HG03575 (cell line): Measurements from ENCODE around the gene CDKN2D.

Source experiments
- ATAC-seq: cut with Tn5 transposase; IDR thresholded peaks from one replicate; pipeline ENCODE4 v1.9.1; 2021; ENCODE audit not compliant: unreplicated experiment, insufficient number of reproducible peaks, low FRiP score; ENCODE audit errors: extremely low read depth

The CDKN2D gene

GRCh38 chr19:10568826-10569651 is at the start of gene CDKN2D:
TSS of gene CDKN2D (minus strand) at chr19:10568979. CDS start at chr19:10568653, 326 bp downstream.
- ATAC-seq, result peak; percentile 43

- no peak for ATAC-seq
Observed at GRCh38 chr19:10617409-10618121, 48.8 kb upstream of the CDKN2D start.

GRCh38 chr19:10615429-10616023 is 46.7 kb upstream of the CDKN2D start:
- no peak for ATAC-seq

GRCh38 chr19:10612499-10613119 is 43.8 kb upstream of the CDKN2D start:
- no peak for ATAC-seq

- no peak for ATAC-seq
Observed at GRCh38 chr19:10611907-10612306, 43.1 kb upstream of the CDKN2D start.

- ATAC-seq, result no peak
Observed at GRCh38 chr19:10604460-10604980, 35.7 kb upstream of the CDKN2D start.

- ATAC-seq, result no peak
Observed at GRCh38 chr19:10603873-10604459, 35.2 kb upstream of the CDKN2D start.

GRCh38 chr19:10603084-10603872 is 34.5 kb upstream of the CDKN2D start:
- ATAC-seq, result no peak

GRCh38 chr19:10602330-10603083 is 33.7 kb upstream of the CDKN2D start:
- no peak for ATAC-seq

- ATAC-seq, result no peak
Observed at GRCh38 chr19:10601999-10602329, 33.2 kb upstream of the CDKN2D start.

GRCh38 chr19:10600149-10600548 is 31.4 kb upstream of the CDKN2D start:
- ATAC-seq, result no peak

GRCh38 chr19:10593820-10594637 is 25.2 kb upstream of the CDKN2D start:
- ATAC-seq, result no peak

- ATAC-seq, result no peak
Observed at GRCh38 chr19:10593148-10593547, 24.4 kb upstream of the CDKN2D start.

GRCh38 chr19:10587839-10588150 is 19.0 kb upstream of the CDKN2D start:
- no peak for ATAC-seq

GRCh38 chr19:10587022-10587838 is 18.5 kb upstream of the CDKN2D start, which contains the start of gene AP1M2:
TSS of gene AP1M2 (minus strand) at chr19:10587312. CDS start at chr19:10587231, 81 bp downstream.
- no peak for ATAC-seq

- ATAC-seq, result no peak
Observed at GRCh38 chr19:10586396-10586795, 17.6 kb upstream of the CDKN2D start.
